Ecto neural progenitor cell (in vitro differentiated cells): ENCODE data around the gene GOLPH3L.
"Not testable (repeated sequence)": the region's sequence is repeated elsewhere in the genome, so short reads cannot be mapped to it uniquely, and the experiment has no call there.

Experiments used
- DNase-seq: peaks from one replicate; pipeline ENCODE4 v3.0.0-alpha.2; 2018; ENCODE audit warnings: low spot score

The GOLPH3L gene

GRCh38 chr1:150615346-150616201, 81.4 kb downstream of the GOLPH3L start:
- no peak for DNase-seq

- no peak for DNase-seq
Measured at GRCh38 chr1:150613061-150613920, 83.7 kb downstream of the GOLPH3L start.

GRCh38 chr1:150612014-150612345, 85.0 kb downstream of the GOLPH3L start:
- DNase-seq = no peak

GRCh38 chr1:150610576-150610975, 86.4 kb downstream of the GOLPH3L start:
- DNase-seq = no peak

GRCh38 chr1:150609732-150610131, 87.2 kb downstream of the GOLPH3L start:
- DNase-seq = no peak

- DNase-seq = no peak
Measured at GRCh38 chr1:150606463-150607142, 90.4 kb downstream of the GOLPH3L start.

- not testable (repeated sequence) for DNase-seq
Measured at GRCh38 chr1:150605451-150605731, 91.6 kb downstream of the GOLPH3L start.

- DNase-seq = no peak
Measured at GRCh38 chr1:150604226-150604588, 92.7 kb downstream of the GOLPH3L start.

GRCh38 chr1:150603711-150604110, 93.2 kb downstream of the GOLPH3L start:
- no peak for DNase-seq

GRCh38 chr1:150602372-150602771, 94.6 kb downstream of the GOLPH3L start:
- DNase-seq = not testable (repeated sequence)

- no peak for DNase-seq
Measured at GRCh38 chr1:150601540-150601939, 95.4 kb downstream of the GOLPH3L start.

GRCh38 chr1:150598346-150598745, 98.6 kb downstream of the GOLPH3L start:
- not testable (repeated sequence) for DNase-seq

GRCh38 chr1:150596976-150597375, 100.0 kb downstream of the GOLPH3L start:
- DNase-seq = no peak
